Midbrain (tissue), 1 donor: ENCODE measurements around the gene DAP.

Experiments
- DNase-seq: peaks from one replicate; lab custom pipeline; 2025; lab: John Stamatoyannopoulos, UW

Gene DAP

DNA sequence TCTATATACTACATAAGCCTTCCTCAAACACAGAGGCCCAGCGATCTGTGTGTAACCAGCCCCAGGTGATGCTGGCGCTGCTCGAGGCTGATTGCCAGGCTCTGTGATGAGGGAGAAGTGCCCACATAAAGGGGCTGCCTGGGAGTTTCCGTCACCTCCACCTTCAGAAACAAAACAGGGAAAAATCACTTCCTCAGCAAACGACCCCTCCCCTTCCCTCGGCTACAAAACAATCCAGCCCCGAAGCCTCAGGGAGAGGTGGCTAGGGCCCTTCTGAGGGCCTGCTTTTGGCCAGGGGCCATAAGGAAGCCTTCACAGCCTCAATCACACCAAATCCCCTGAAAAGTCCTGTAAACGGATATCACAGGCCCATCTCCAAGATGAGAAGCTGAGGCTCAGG is 51.1 kb downstream of the DAP start:
- no peak for DNase-seq

- no peak for DNase-seq
Measured at GRCh38 chr5:10709409-10709808, 51.6 kb downstream of the DAP start.

DNA sequence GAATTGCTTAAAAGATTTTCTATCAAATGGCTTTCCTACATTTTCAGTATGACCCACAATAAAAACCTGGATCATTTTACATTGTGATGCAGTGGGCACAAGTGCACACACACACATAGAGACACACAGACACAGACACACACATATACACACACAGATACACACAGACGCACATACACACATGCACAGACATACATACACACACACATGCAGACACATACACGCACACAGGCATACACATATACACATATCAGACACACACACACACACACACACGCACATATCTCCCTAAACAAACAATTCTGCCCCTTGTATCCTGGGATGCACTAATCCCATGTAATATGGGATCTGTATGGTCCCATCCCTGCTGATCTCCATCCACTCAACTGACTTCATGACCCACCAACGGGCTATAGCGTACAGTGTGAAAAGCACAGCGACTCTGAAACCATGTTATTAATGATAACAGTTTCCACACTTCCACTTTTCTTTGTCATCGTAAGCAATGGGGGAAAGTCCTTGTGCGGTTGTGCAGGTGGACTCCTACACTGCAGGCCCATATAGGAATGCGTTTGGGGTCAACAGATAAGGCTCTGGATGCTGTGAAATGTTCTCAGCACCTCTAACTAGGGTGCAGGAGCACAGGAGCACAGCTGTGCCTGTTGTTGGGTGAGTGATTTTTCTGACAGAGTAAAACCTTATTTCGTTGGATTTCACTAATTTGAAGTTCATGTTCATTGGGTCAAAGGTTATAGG is 52.7 kb downstream of the DAP start:
- no peak for DNase-seq

DNA sequence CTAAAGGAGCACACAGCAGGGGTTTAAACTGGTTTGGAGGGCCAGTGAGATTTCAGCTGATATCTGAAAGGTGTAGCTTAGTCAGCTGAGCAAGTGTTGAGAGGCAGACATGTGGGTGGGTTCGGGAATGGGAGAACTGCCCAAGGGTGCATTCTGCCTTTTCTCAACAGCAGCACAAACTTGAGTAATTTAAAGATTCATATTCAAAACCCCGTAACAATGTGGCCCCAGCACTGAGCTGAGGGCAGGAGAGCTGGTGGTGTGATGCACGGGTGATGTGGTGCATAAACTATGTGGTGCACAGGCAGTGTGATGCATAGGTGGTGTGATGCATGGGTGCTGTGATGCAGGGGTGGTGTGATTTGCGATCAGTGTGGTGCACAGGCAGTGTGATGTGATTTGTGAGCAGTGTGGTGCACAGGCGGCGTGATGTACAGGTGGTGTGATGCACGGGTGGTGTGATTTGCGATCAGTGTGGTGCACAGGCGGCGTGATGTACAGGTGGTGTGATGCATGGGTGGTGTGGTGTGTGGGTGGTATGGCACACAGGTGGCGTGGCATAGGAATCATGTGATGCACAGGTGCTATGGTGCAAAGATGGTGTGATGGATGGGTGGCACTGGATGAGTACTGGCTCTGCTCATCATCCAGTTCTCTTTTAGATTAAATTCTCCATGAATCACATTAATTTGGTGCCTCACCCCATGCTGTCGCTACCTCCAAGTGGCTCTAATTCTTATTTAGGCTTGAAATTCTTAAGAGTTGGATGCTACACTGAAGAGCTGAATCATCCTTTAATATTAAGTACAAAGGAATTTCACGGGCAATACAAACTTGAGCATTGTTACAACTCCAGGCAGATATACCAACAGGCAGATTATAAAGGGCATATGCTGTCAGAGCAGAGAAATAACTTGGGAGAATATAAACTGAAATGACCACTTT is 53.6 kb downstream of the DAP start:
- no peak for DNase-seq

DNA sequence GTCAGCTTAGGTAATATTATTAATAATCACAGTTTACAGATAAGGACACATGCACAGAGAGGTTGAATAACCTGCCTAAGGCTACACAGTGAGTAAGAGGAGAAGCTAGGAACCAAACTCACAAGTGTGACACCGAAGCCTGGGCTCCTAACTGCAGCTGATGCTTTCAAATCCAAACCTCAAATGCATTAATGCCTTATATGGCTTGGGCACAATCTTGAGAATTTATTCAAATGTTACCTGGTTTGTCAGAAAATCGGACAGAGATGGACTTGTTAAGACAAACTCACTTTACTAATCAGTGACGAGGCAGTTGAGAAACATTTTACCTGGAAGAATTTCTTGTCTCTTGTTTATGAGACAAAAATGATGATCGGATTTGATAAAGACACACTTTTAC is 54.7 kb downstream of the DAP start:
- no peak for DNase-seq

GRCh38 chr5:10705747-10706146 is 55.3 kb downstream of the DAP start:
- no peak for DNase-seq

- no peak for DNase-seq
Measured at GRCh38 chr5:10704949-10705621, 55.9 kb downstream of the DAP start.

DNA sequence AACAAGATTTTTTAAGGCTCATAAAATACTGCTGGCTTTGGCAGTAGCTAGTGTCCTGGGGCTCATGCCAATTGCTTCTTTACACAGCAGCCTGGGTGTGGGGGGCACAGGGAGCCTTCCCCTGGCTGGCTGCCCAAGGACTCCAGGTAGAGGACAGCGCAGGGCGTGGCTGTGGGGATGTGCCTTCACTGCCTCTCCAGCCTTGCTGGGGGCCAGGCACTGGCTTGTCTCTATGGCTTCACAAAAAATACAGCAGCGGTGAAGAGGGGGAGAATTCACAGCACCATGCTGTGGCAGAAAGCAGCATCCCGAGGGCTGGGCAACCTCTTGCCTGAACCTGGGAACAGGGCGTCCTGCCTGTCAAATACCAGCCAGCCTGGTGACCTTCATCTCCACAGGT is 57.4 kb downstream of the DAP start:
- no peak for DNase-seq

GRCh38 chr5:10702911-10703491 is 58.0 kb downstream of the DAP start:
- no peak for DNase-seq

- DNase-seq: no peak
Measured at GRCh38 chr5:10702040-10702629, 58.9 kb downstream of the DAP start.

- DNase-seq: peak; percentile 43
Measured at GRCh38 chr5:10701567-10702039, 59.4 kb downstream of the DAP start.

GRCh38 chr5:10700516-10700915 is 60.5 kb downstream of the DAP start:
- no peak for DNase-seq

DNA sequence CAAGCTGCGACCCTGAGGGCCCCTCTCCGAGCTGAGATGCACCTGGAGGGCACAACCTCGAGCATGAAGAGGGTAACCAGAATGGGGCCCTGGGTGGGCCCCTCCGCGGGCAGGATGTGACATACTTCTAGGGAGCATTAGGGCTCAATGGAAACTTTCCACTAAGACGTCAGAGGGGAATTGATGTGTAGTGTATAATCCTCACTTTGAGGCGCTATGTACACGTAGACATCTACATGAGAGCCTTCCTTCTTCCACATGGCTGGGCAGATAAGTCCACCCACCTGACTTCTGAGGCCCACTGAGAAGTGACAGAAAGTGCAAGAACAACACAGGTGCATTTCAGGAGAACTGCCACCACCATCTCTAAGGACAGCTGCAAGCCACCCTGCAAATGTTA is 61.0 kb downstream of the DAP start:
- DNase-seq: no peak

DNA sequence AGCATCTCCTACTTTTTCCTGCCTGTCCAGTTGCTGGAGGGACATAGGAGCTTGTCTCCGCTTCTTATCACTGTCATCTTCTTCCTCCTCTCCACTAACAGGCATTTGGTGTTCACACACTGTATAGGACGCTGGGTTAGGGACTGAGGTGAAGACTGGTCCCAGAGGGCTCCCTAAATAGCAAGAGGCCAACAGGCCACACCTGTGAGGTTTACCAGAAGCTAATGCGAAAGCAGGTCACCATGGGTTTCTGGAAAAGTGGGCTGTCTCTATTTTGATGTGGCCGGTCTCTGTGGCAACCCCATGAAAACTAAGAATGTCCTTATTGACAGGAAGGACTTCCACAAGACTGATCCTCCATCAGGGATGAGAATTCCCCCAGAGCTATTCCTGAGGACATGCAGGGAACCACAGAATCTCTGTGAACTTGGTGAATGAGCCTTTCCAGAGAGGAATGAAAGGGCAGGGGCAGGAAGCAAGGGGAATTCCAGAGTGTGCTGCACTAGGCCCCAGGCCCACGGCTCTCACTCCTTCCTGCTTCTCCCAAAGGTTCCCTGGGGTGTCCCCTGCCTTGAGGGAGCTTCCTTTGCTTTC is 61.7 kb downstream of the DAP start:
- DNase-seq: no peak

- DNase-seq: no peak
Measured at GRCh38 chr5:10695759-10696543, 65.1 kb downstream of the DAP start.

DNA sequence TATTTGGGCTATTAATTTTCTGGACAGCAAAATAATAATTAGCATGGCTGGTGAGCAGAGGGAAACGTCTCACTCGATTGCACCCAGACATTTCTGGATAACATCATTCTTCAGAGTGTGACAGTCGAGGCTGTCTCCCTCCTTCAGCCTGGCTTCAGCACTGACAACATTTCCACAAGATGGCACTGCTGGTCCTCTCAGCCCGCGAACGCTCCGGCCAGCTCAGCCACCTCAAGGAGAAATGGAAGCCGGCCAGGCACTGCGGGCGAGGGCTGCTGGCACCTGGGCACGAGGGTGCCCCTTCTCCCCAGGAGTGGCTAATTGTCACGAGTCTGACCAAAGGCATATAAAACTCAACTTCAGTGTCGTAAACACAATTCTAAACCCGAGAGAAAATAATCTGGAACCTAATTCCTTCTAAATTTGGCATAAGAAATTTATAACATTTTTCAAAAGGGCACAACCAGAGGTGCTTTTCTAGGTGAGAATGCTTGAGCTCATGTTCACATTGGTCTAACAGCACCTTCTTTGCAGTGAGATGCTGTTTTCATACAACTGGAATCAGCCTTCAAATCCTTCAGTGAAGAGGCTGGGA is 65.9 kb downstream of the DAP start:
- peak; percentile 77 for DNase-seq

- DNase-seq: no peak
Measured at GRCh38 chr5:10691826-10692785, 68.9 kb downstream of the DAP start.

DNA sequence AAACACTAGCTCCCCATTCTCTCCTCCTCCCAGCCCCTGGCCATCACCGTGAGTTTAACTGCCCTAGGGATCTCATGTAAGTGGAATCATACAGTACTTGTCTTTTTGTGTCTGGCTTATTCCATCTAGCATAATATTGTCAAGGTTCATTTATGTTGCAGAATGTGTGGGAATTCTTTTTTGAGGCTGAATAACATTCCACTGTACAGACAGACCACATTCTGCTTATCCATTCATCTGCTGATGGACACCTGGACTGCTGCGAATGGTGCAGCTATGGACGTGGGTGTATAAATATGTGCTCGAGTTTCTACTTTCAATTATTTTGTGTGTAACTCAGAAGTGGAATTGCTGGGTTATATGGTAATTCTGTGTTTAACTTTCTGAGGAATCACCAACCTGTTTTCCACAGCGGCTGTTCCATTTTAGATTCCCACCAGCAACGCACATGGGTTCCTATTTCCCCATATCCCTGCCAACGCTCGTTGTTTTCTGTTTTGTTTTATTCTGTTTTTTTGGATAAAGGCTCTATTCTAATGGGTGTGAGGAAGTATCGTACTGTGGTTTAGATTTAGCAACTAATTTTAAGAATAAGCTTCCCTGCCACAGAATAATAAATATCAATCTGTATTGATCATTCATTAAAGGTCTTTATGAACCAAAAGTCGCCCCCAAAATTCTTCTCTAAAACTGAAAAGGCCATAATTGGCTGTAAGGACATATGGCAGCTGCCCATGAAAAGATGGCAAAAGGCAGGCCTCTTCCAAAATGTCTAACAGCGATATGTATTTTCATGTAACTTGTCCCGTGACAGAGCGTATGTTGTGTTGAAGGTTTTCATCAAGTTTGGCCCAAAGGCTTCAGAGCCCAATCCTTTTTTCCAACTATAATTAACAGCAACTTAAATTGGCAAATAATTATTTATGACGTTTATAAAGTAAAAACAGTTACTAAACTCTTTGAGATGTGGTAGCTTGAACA is 70.3 kb downstream of the DAP start:
- DNase-seq: no peak
